ENCODE results near the gene PAK5.

- no peak for TF ChIP-seq POLR2AphosphoS5 (IDR thresholded peaks at IDR 0.05; ENCODE audit: low read depth, low read length)
- TF ChIP-seq POLR2A (IDR thresholded peaks at IDR 0.05; ENCODE audit: low read depth, low read length) = no peak
- no peak for TF ChIP-seq TAF1 (IDR thresholded peaks at IDR 0.05; ENCODE audit: borderline replicate concordance, low read depth, low read length)
Measured at GRCh38 chr20:9595763-9596162, 243.1 kb downstream of the PAK5 start.
